ENCODE measurements around the gene LRRC75A.

- TF ChIP-seq CTCF (conservative IDR thresholded peaks at IDR 0.05 in 1 of 2, IDR thresholded peaks at IDR 0.05 in 1 of 2; ENCODE audit: low read depth in 1 of 2, low read length in 2 of 2): no peak
- TF ChIP-seq EZH2 (IDR thresholded peaks at IDR 0.05; ENCODE audit: low read length, missing control alignments): no peak
Measured at GRCh38 chr17:16437083-16437482, 54.9 kb downstream of the LRRC75A start.
